ENCODE measurements around the gene ARID1B.
"Not testable (repeated sequence)": the region's sequence is repeated elsewhere in the genome, so short reads cannot be mapped to it uniquely, and the experiment has no call there.

Gene ARID1B

DNA sequence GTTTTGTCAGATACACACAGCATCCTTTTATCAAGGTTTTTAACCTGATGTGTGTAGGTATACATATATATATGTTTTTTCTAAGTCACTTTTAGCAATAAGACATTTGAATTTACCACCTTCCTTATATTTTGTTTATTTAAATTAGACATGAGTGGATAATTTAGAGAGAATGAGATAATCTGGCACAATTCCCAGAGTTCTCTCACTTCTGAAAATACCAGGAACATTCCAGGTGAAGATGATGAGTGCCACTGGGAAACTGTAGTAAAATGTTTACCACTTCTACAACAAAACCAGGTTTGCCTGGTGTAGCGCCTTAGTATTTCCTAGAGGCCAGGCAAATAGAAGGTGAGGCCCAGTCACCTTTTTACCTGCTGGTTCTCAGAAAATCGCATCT is 356.7 kb downstream of the ARID1B start:
- DNase-seq (ENCODE audit: low spot score) = no peak

DNA sequence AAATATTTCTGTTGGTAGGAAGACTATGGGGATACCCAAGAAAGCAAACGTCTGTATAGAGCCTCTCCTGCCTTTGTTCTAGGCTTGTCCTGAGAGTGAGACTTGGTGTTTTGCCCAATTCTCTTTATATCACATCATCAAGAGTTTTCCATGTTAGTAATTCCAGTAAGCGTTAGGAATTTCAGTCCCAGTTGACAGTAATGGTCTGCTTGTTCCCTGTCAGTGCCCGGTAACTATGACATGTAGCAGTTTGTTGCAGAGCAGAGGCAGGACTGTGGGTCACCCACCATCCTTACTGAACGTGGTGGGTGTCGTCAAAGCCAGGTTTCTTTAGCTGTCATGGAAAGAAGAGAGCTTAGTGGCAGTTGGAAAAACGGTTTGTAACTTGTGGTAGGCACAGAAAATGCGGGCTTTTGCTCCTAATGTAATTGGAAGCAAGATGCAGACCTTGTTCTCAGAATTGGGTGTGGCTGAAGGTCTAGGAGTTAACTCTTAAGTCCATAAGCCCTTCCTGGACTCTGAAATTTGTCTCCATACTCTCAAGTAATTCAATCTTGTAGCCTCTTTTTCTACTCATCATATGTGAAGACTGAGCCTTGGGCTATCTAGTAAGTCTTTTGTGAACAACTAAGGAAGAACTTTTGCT is 357.3 kb downstream of the ARID1B start:
- DNase-seq (ENCODE audit: low spot score) = no peak

DNA sequence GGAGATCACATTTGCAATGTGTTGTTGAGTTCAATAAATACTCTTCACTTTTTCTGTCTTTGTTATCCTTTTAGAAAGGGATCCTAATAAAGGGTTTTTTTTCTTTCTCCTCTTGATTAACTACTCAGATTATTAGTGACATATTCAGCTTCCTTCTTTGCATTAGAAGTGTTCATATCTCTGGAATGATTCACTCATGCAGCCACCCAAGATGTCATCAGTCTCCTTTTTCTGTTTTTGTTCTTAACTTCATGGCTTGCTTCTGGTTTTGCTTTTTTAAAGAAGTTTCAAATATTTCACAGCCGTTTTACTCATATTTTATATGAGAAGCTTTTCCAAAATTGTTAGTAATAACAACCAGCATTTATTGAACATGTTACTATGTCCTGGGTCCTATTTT is 358.5 kb downstream of the ARID1B start:
- DNase-seq (ENCODE audit: low spot score) = no peak

DNA sequence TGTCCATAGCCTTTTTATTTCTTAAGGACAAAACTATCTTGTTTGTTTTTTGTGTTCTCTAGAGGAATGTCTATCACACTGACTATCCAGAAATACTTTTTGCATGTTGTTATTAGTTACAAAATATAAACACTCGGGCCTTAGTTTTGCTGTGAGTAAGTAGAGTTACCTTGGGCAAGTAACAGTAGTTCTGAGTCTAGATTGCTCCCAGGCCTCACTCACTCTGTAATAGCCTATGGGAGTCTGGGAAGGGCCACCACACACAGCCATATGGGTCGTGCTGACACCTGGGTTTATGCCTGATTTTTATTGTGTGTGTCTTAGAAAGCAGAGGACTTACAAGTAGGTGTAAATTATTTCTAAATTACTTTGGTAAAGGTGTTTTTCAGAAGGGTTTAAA is 360.3 kb downstream of the ARID1B start:
- DNase-seq (ENCODE audit: low spot score) = no peak

DNA sequence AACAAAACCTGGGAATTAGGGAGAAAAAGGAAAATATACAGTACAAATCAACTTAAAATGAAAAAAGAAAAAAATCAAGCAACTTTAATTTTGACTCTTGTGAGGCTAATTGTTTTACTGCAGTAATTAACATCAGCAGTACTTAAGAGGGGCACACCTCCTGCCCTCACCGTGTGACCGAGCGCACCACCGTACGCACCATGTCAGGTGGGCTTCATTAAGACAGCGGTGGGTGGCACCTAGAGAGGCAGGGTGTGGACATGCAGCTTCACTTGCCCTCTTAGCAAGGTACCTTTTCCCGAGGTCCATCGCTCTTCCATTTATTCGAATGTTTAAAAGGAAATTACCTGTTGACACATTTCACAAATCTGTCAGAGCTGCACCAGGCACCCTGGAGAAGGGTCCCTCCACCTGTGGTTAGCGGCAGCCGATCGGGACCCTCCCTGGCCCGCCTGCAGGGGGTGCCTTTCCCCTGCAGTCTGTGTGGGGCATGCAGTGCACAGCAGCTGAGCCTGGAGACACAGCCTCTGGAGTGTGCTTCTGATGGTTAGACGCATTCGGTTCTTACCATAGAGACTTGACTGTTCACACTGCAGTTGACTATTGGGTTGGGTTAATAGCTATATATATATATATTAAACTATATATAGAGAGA is 362.0 kb downstream of the ARID1B start:
- no peak for DNase-seq (ENCODE audit: low spot score)

DNA sequence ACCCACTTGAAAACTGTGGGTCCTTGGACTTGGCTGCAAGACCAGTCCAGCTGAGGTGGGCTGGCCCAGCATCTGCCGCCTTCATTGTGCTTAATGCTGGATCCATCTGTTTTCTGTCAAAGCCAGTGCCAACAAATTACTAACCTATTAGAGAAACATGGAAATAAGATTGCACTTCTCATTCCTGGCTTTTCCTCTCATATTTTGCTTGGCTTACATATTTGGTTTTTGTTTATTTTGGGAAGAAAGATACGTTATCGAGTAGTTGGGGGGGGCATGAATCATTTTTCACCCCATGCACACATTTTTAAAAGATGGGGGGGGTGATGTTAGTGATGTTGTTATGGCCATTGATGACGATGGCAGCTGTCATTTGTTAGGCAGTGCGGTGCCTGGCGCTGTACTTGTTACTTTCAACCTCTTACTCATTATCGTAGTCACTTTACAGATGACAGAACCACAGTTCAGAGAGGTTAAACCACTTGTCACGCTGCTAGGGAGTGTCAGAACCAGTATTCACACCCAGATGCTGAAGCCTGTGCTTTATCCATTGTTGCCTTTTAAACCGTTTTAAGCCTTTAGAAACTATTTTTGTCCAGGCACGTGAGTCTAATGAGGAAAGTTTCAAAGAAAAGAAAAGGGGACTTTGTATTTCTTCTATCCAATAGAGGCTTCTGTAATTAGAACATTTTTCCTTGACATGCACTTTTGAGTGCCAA is 366.2 kb downstream of the ARID1B start:
- DNase-seq (ENCODE audit: low spot score) = peak; percentile 38

DNA sequence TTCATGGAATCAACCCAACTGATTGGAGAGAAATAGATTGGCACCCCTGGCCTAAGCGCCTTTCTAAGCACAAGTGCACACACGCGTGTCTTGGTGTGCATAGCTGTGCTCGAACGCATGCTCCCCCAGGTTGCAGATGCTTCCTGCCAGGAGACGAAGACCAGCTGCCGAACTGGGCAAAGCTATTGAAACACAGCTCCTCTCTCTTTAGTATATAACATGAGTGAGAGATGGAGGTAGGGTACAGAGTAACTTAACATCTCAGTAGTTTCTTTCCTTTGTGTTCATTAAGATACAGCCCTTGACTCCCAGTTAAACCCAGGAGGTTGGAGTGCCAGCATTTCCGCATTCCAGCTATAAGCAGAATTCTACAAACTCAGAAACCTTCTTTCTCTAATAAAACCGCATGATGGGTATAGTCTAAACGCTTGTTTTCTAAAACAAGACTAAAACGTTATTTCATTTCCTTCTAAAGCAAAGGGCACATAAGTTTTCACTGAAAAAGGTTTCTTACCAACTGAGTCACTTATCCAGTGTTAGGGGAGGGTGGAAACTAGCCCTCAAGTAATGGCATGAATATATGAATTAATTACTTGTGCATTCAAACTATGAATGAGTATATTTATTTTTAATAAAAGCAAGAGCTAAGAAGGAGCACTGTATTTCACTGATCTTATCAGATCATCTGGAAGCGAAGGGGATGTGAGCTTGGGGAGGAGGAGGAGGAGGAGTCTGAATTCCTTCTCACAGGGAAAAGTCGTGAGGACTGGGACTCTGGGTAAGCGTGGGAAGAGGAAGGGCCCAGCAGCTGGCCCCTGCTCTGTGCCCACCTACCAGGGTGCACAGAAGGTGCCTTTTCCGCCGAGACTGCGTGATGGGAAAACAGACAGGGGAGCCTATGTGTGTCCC is 367.0 kb downstream of the ARID1B start:
- no peak for DNase-seq (ENCODE audit: low spot score)

DNA sequence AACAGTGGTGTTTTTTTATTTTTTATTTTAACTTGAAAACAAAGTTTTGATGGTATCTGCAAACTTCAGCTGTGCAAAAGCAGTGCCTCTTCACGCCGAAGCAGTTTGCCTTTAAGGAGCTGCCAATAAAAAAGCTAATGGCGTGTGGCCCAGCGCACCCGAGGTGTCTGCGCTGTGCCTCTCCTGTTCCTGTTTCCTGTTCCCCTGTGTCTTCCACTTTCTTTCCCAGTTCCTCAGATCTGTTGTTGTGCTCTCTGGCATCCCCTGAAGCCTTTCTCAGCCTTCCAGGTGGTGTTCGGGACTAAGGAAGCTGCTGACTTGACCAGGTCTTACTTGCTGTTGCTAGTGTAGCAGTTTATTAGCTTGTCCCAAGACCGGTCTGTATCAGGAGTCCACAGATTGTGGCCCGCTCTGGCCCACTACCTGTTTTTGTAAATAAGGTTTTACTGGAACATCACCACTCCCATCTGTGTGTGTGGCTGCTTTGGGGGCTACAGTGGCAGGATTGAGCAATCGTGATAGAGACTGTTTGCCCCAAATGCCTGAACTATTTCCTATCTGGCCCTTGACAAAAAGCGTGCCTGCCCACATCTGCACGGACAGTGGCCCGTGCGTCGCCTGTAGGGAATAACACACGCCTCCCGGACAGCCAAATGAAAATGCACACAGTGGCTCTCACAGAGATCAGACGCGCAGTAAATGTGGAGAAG is 367.8 kb downstream of the ARID1B start:
- no peak for DNase-seq (ENCODE audit: low spot score)

DNA sequence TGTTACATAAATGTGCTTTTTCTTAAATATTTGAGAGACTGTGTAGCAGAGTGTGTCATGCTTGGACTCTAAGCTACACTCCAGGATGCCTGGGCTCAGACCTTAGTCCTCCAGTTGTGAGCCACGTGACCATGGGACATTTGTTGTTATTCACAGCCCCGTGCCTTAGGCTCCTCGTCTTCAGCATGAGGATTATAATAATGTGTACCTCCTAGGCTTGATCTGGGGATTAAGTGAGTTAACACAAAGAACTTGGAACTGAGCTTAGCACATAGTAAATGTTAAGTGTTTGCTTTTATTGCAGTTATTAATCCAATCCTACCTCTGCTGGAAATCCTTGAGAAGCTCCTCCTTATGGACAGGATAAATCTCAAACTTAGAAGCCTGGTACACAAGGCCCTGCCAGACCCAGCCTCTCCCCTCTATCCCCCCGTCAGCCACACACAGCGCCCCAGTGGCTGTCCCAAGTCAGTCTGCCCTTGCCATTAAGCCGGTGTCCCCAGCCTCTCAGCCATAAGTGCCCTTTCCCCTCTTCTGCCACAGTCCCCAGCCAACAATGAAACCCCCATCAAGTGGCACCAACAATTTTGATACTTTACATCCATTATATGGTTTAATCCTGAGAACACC is 368.6 kb downstream of the ARID1B start:
- no peak for DNase-seq (ENCODE audit: low spot score)

DNA sequence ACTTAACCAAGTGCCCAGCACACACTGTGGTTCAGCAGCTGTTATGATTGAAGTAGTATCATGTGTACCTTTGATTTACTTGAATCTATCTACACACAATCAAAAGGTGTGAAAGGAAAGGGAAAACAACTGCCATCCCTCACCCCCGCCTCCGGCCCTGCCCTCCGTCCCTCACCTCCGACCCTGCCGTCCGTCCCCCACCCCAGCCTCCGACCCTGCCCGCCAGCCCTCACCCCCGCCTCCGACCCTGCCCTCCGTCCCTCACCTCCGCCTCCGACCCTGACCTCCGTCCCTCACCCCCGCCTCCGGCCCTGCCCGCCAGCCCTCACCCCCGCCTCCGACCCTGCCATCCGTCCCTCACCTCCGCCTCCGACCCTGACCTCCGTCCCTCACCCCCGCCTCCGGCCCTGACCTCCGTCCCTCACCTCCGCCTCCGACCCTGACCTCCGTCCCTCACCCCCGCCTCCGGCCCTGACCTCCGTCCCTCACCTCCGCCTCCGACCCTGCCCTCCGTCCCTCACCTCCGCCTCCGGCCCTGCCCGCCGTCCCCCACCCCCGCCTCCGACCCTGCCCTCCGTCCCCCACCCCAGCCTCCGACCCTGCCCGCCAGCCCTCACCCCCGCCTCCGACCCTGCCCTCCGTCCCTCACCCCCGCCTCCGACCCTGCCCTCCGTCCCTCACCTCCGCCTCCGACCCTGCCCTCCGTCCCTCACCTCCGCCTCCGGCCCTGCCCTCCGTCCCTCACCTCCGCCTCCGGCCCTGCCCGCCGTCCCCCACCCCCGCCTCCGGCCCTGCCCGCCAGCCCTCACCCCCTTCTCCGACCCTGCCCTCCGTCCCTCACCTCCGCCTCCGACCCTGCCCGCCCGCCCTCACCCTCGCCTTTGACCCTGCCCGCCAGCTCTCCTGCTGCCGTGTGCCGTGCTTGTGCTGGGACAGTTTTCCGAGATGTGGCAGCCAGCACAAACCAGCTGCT is 370.2 kb downstream of the ARID1B start:
- not testable (repeated sequence) for DNase-seq (ENCODE audit: low spot score)

DNA sequence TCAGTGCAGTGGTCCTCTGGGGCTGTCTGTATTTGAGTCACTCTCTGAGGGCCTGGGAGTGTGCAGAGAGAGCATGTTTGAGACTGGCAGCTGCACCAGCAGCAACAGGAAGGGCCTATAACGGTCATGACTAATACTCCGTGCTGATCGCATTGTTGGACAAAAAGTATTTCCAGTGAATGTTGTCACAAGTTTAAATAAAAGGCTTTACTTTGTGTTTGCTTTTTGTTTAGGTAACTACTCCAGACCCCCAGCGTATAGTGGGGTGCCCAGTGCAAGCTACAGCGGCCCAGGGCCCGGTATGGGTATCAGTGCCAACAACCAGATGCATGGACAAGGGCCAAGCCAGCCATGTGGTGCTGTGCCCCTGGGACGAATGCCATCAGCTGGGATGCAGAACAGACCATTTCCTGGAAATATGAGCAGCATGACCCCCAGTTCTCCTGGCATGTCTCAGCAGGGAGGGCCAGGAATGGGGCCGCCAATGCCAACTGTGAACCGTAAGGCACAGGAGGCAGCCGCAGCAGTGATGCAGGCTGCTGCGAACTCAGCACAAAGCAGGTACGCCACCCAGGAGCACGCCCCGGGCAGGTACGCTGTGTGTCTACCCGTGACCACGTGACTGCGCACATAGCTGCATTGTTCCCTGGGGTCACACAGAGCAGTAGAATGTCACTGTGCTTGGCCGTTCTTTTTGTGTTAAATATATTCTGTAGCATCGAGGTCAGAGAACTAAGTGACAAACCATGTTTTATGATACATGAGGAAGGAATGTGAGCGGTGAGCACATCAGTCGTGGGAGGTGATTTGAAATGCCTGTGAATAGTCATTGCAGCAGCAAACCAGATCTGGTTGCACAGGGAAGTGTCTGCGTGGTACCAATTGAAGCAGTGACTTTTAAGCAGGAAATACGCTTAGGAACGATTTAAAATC is 371.5 kb downstream of the ARID1B start:
- DNase-seq (ENCODE audit: low spot score) = no peak

DNA sequence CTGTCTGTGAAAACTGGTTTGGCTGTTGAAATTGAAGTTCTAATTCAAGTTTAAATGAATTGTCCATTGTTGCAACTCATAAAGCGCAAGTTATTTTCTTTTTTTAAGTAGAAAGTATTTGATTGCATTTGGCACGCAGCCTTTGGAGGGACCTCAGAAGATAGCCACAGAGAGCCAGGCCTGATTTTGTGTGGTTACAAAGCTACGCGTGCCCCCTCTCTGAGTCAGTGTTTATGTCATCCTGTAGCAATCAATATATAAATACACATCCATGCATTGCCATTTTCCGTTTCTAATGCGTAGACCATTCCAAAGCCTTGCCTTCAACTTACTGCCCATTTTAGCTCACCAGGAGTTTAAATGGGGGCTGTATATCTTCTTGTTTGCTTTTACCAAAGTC is 372.9 kb downstream of the ARID1B start:
- DNase-seq (ENCODE audit: low spot score) = no peak

DNA sequence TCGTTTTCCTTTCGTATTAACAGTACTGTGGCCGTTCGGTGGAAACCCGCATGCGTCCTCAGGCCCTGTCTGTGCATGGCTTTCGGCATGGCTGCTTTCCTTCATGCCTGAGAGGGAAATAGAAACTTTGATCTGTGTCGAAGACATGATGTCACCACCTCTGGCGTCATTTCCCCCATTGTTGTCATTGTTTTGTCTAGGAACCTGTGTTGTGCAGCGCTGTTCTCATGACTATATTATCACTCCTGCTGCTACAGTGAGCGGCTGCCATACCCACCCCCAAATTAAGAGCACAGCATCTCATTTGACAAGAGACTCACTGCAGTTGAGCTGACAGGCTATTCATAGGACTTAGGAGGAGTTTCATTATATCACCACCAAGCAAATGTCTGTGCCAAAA is 373.9 kb downstream of the ARID1B start:
- no peak for DNase-seq (ENCODE audit: low spot score)

DNA sequence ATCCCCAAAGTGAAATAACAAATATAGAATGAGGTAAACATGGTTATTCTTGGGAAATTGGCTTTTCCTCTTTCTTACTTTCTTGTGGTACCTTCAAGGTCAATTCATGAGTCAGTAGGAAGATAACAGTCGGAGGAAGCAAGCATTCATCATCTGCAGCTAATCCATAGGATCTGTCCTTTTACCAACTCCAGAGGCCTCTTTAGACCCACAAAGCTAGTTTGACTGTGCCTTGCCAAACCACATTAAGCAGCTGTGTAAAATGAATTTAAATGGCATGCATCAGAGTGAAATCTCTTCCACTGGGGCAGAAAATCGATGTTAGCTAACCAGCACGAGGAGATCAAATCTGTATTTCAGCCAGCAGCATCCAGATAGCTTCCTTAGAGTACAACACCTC is 374.8 kb downstream of the ARID1B start:
- DNase-seq (ENCODE audit: low spot score) = no peak

DNA sequence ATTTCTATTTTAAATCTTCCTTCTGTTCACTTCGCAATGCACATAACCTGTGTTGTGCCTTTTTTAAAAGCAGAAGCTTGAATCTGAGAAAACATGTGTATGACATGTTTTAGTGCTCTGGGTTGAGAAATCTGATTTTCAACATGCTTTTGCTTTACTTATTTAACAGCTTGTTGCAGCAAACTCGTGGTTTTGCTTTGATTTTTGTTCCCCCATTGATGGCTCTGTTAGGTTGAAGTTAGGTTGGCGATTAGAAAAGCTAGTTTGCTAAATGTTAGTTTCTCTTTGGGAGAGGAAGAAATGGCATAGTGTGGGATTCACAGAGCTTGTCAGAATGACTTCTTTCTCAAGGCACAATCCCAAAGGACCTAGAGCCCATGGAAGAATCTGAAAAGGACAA is 375.4 kb downstream of the ARID1B start:
- DNase-seq (ENCODE audit: low spot score) = no peak

DNA sequence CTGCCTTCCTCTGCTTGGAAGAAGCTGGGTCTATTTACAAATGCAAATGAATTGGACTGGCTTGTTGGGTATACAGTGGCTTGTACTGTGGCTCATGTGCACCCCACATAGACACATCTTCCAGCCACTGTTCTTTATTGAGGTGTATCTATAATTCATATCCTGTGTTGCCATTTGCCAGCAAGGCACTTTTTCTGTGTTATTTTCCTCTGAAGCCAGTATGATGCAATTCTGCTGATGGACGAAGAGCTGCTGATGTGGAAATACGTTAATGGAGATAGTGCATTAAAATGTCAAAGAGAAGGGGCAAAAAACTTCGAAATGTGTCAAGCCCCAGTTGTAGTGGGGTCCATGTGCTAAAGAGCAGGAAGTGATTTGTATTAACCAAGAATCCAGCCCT is 378.6 kb downstream of the ARID1B start:
- DNase-seq (ENCODE audit: low spot score) = no peak

DNA sequence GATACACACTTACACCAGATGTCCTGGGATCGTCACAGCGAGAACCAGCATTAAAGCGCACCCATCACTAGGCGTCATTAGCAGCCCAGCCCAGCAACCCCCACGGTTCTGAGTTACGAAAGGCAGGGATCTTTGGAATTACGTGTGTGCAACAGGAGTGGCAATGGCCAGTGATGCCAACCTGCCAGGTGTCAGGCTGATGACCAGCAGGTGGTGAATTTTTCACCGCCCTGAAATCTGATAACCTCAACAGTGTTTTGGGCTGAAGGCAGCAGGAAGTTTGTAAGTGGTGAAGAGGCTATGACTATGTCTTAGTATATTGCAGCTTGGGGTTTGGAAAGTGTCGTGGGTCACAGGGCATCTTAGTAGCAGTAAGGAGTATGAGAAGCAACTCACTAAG is 380.1 kb downstream of the ARID1B start:
- DNase-seq (ENCODE audit: low spot score) = no peak

DNA sequence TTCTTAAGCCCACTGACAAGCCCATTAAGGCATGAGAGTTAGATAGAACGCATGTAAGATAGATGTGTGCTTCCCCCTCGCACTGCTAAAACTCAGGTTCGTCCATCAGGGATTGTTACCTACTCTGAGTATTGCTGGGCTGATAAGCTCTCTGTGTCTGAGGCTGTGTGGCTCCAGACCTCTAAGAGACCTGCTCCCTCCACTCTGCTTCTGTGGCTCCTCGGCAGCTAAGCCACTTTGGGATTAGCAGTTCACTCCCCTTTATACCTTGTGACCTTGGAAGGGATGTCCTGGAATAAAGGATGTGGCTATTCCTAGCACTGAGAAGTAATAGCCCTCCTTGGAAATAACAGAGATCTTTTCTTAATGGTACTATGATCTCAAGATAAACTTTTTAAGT is 381.3 kb downstream of the ARID1B start:
- DNase-seq (ENCODE audit: low spot score) = no peak

DNA sequence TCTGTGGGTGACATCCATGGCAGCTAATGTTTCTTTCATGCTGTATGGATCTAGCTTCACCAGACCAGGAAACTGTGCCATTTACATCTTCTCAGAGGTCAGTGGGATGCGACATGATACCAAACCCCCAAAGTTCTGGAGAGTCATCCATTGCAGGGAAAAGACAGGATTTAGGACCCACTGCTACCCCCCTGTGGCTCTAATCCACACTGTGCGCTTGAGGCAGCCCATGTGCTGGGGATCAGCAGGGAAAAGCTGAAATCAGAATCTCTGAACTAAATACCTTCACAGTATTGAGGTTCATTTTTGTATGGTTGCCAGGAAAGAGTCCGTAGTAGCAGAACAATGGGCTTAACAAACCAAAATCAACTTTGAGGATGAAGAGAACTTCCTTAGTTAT is 381.7 kb downstream of the ARID1B start:
- no peak for DNase-seq (ENCODE audit: low spot score)
